Mesothelial cell of epicardium (in vitro differentiated cells): ENCODE measurements around the gene PCSK5. TPM values are rescaled to one million over a fixed set of nuclear protein-coding genes. Genes with fewer than 3 reads are reported as not detected.

Source experiments
- DNase-seq, 2 experiments: peaks; one replicate each; pipeline ENCODE4 v3.0.0; 2021; ENCODE audit warnings: low spot score in 2 of 2; ENCODE audit not compliant: unreplicated experiment in 2 of 2
- H3K27ac Mint-ChIP-seq: 2 replicates; pipeline ENCODE4 v1.8.0; 2021; ENCODE audit warnings: mixed read lengths
- H3K27me3 Mint-ChIP-seq: 2 replicates; pipeline ENCODE4 v1.8.0; 2021; ENCODE audit warnings: low read depth, mixed read lengths
- H3K36me3 Mint-ChIP-seq: 2 replicates; pipeline ENCODE4 v1.8.0; 2021; ENCODE audit warnings: mixed read lengths
- H3K4me1 Mint-ChIP-seq: 2 replicates; pipeline ENCODE4 v1.8.0; 2021; ENCODE audit warnings: mixed read lengths
- H3K4me3 Mint-ChIP-seq: 2 replicates; pipeline ENCODE4 v1.8.0; 2021; ENCODE audit warnings: mild to moderate bottlenecking, moderate library complexity, mixed read lengths
- H3K9me3 Mint-ChIP-seq: 2 replicates; pipeline ENCODE4 v1.8.0; 2021; ENCODE audit warnings: mixed read lengths
- CTCF ChIP-seq: fragments of 200-600 bp; sonication (generic); IDR thresholded peaks from one replicate; pipeline ENCODE4 v1.5.0; 2021; ENCODE audit warnings: antibody characterized with exemption; ENCODE audit not compliant: unreplicated experiment
- total RNA-seq: library from RNA; stranded (reverse); gene quantifications from 3 replicates; pipeline ENCODE4 v1.2.1, GENCODE V29; 2021

Gene PCSK5
- total RNA-seq, 1 donor from 2014 or later, result 15.7 TPM

GRCh38 chr9:75921391-75922127, 31.1 kb downstream of the PCSK5 start:
- H3K27ac Mint-ChIP-seq, result peak overlapping the region; percentile 3
- no peak overlapping the region for H3K4me3 Mint-ChIP-seq
- no peak for DNase-seq
- H3K27me3 Mint-ChIP-seq, result no peaks in the 10 kb centered on the region
- H3K4me1 Mint-ChIP-seq, result peaks cover 9% of the 10 kb centered on the region
- H3K36me3 Mint-ChIP-seq, result peaks cover 3% of the 10 kb centered on the region
- TF ChIP-seq CTCF, result no peak
- peaks cover 17% of the 10 kb centered on the region for H3K9me3 Mint-ChIP-seq

- H3K4me1 Mint-ChIP-seq, result peaks cover 27% of the 10 kb centered on the region
- no peak for TF ChIP-seq CTCF
- DNase-seq, result no peak
- no peaks in the 10 kb centered on the region for H3K27me3 Mint-ChIP-seq
- H3K36me3 Mint-ChIP-seq, result peaks cover 3% of the 10 kb centered on the region
- H3K4me3 Mint-ChIP-seq, result no peak overlapping the region
- no peak overlapping the region for H3K27ac Mint-ChIP-seq
- H3K9me3 Mint-ChIP-seq, result peaks cover 21% of the 10 kb centered on the region
Observed at GRCh38 chr9:75926385-75926784, 35.9 kb downstream of the PCSK5 start.

- no peaks in the 10 kb centered on the region for H3K27me3 Mint-ChIP-seq
- peaks cover 3% of the 10 kb centered on the region for H3K36me3 Mint-ChIP-seq
- no peak for DNase-seq
- H3K4me1 Mint-ChIP-seq, result peaks cover 29% of the 10 kb centered on the region
- TF ChIP-seq CTCF, result no peak
- H3K27ac Mint-ChIP-seq, result no peak overlapping the region
- H3K9me3 Mint-ChIP-seq, result peaks cover 17% of the 10 kb centered on the region
- H3K4me3 Mint-ChIP-seq, result no peak overlapping the region
Observed at GRCh38 chr9:75927356-75927755, 36.9 kb downstream of the PCSK5 start.

- Mint-ChIP-seq H3K27me3 (no peaks in the 10 kb centered on the region), H3K36me3 (peaks cover 10% of the 10 kb centered on the region), H3K4me3 (no peak overlapping the region), H3K4me1 (peaks cover 29% of the 10 kb centered on the region), H3K27ac (no peak overlapping the region), H3K9me3 (peaks cover 3% of the 10 kb centered on the region)
- no peak for DNase-seq
- TF ChIP-seq CTCF, result no peak
Observed at GRCh38 chr9:75930190-75930589, 39.7 kb downstream of the PCSK5 start.

- peaks cover 3% of the 10 kb centered on the region for H3K9me3 Mint-ChIP-seq
- peaks cover 10% of the 10 kb centered on the region for H3K36me3 Mint-ChIP-seq
- no peak overlapping the region for H3K4me3 Mint-ChIP-seq
- H3K4me1 Mint-ChIP-seq, result peaks cover 29% of the 10 kb centered on the region
- no peaks in the 10 kb centered on the region for H3K27me3 Mint-ChIP-seq
- no peak for DNase-seq
- H3K27ac Mint-ChIP-seq, result peak overlapping the region; percentile 16
- no peak for TF ChIP-seq CTCF
Observed at GRCh38 chr9:75930730-75931321, 40.4 kb downstream of the PCSK5 start.
